Measurements from ENCODE around the gene PHLDB2. TPM values are rescaled to one million over a fixed set of nuclear protein-coding genes. Genes with fewer than 3 reads are reported as not detected.

The PHLDB2 gene
- total RNA-seq, 1 donor from 2014 or later: 37.2 TPM

DNA sequence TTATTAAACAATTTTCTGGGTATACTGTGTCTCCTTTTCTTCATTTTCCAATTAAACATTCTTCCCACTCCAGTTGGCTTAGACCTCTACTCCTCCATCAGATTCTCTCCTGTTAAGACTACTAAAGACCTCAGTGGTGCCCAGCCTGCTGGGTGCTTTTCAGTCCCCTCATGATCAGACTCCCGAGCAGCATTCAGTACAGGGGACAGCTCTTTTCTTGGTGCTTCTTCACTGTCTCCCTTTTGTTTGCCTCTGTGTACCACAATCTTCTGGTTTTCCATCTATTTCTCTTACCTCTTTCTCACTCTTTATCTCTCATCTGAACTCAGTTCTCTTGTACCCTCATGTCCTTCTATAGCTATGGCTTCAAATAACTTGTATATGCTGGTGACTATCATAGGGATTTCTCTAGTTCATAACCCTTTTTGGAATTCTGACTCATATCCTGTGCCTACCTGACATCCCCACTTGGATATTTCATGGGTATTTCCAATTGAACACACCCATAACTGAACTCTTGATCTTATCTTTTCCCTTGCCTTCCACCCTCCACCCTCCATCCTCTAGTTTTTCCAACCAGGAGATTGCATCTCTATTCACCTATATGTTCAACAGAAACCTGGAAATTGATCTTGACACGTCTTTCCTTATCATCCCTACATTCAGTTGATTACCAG lies 64.2 kb downstream of the PHLDB2 start:
- no peak overlapping the region for H3K27ac Mint-ChIP-seq
- peaks cover 34% of the 10 kb centered on the region for H3K36me3 Mint-ChIP-seq

DNA sequence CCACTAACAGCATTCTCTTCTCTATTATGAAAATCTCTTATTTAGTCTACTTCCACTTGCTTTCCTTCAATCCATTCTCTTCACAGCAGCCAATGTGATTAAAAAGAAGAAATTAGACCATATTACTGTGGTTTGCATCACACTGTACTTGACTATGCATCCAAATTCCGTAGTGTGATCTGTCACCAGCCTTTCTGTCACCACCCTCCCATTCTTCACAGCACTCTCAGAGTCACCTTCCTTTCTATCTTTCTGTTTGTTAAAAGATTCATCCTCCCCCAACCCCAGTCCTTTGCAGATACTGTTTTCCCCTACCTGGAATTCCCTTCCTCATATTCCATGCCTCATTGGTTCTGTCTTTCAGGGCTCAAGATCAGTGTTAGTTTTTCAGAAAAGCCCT lies 64.7 kb downstream of the PHLDB2 start:
- DNase-seq (ENCODE audit: low spot score in 2 of 2, unreplicated experiment in 2 of 2): no peak
- H3K4me3 Mint-ChIP-seq: no peak overlapping the region
- H3K9me3 Mint-ChIP-seq: no peaks in the 10 kb centered on the region
- peaks cover 9% of the 10 kb centered on the region for H3K4me1 Mint-ChIP-seq
- TF ChIP-seq, protein P1, sequence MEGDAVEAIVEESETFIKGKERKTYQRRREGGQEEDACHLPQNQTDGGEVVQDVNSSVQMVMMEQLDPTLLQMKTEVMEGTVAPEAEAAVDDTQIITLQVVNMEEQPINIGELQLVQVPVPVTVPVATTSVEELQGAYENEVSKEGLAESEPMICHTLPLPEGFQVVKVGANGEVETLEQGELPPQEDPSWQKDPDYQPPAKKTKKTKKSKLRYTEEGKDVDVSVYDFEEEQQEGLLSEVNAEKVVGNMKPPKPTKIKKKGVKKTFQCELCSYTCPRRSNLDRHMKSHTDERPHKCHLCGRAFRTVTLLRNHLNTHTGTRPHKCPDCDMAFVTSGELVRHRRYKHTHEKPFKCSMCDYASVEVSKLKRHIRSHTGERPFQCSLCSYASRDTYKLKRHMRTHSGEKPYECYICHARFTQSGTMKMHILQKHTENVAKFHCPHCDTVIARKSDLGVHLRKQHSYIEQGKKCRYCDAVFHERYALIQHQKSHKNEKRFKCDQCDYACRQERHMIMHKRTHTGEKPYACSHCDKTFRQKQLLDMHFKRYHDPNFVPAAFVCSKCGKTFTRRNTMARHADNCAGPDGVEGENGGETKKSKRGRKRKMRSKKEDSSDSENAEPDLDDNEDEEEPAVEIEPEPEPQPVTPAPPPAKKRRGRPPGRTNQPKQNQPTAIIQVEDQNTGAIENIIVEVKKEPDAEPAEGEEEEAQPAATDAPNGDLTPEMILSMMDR (IDR thresholded peaks at IDR 0.05; ENCODE audit: unreplicated experiment): no peak
- H3K27ac Mint-ChIP-seq: no peak overlapping the region
- H3K27me3 Mint-ChIP-seq (ENCODE audit: low read depth): no peaks in the 10 kb centered on the region
- peaks cover 32% of the 10 kb centered on the region for H3K36me3 Mint-ChIP-seq

More for the DNA sequence above, 64.2 kb downstream of the PHLDB2 start:
- Mint-ChIP-seq H3K27me3 (ENCODE audit: low read depth) (no peaks in the 10 kb centered on the region), H3K4me1 (peaks cover 9% of the 10 kb centered on the region), H3K4me3 (no peak overlapping the region), H3K9me3 (no peaks in the 10 kb centered on the region)
- TF ChIP-seq, protein P1 (IDR thresholded peaks at IDR 0.05; ENCODE audit: unreplicated experiment): no peak
- no peak for DNase-seq (ENCODE audit: low spot score in 2 of 2, unreplicated experiment in 2 of 2)

DNA sequence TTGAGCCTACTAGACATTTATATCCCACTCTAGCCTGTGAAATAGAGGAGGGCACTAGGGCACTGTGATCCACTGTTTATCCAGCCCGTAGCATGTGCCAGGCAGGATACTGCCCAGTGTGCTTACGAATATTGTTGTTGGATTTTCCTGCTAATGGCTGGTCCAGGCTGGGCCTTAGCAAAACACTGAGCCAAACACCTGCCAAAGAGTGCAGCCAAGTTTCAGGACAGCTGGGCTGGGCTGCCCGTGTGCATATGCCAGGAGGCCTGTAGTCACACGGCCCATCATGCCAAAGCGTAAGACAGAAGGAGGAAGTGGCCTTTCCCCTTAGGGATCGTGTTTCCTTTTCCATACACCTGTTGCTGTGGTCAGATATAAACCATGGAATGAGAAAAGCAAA lies 65.2 kb downstream of the PHLDB2 start:
- TF ChIP-seq, protein P1 (IDR thresholded peaks at IDR 0.05; ENCODE audit: unreplicated experiment): no peak
- DNase-seq (ENCODE audit: low spot score in 2 of 2, unreplicated experiment in 2 of 2): no peak
- Mint-ChIP-seq H3K27me3 (ENCODE audit: low read depth) (no peaks in the 10 kb centered on the region), H3K27ac (no peak overlapping the region), H3K9me3 (no peaks in the 10 kb centered on the region), H3K4me3 (no peak overlapping the region), H3K4me1 (peaks cover 9% of the 10 kb centered on the region), H3K36me3 (peaks cover 27% of the 10 kb centered on the region)

DNA sequence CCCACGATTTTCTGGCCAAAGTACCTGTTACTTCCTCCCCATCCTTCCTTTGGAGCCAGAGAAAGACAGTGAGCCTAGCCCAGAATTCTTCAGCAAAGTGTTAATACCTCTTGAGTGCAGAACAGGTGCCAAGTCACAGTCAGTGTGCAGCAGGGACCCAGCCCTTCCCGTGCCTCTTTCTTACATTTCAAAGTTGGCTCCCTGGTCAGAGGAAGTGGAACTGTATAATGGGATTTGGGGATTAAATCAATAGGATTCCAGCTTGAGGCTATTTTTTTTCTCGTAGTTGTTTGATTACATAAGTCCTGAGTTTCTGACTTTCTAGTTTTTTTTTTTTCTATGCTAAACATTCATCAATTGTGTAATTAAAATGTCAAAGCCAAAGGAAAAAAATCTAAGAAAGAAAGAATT lies 67.2 kb downstream of the PHLDB2 start:
- Mint-ChIP-seq H3K27ac (no peak overlapping the region), H3K9me3 (no peaks in the 10 kb centered on the region), H3K36me3 (peaks cover 20% of the 10 kb centered on the region), H3K27me3 (ENCODE audit: low read depth) (no peaks in the 10 kb centered on the region), H3K4me1 (peaks cover 11% of the 10 kb centered on the region), H3K4me3 (no peak overlapping the region)
- TF ChIP-seq, protein P1 (IDR thresholded peaks at IDR 0.05; ENCODE audit: unreplicated experiment): no peak
- no peak for DNase-seq (ENCODE audit: low spot score in 2 of 2, unreplicated experiment in 2 of 2)

DNA sequence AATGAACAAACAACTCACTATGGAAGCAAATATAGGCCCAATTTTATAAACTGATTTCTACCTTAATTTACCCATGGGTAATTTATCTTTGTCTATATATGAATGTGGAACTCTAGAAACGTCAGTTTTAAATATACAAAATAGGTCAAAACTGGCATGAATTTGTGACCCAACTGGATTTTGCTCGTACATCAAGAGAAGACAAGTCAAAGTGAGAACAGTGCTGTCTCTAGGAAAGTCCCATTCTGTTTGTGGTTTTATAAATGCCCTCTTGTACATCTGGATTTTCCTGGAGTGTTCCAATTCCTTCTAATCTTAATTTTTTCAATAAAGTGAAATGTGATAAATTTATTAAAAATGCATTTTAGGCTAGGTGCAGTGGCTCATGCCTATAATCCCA lies 69.5 kb downstream of the PHLDB2 start:
- H3K36me3 Mint-ChIP-seq: peaks cover 8% of the 10 kb centered on the region
- DNase-seq (ENCODE audit: low spot score in 2 of 2, unreplicated experiment in 2 of 2): no peak
- no peaks in the 10 kb centered on the region for H3K9me3 Mint-ChIP-seq
- TF ChIP-seq, protein P1 (IDR thresholded peaks at IDR 0.05; ENCODE audit: unreplicated experiment): no peak
- no peak overlapping the region for H3K4me3 Mint-ChIP-seq
- H3K4me1 Mint-ChIP-seq: peaks cover 20% of the 10 kb centered on the region
- no peak overlapping the region for H3K27ac Mint-ChIP-seq
- H3K27me3 Mint-ChIP-seq (ENCODE audit: low read depth): no peaks in the 10 kb centered on the region
